GM12874 (cell line): ENCODE results near the gene NAE1.

Source experiments
- TF ChIP-seq, protein P1 (sequence below): IDR thresholded peaks from 2 replicates; pipeline ENCODE4 v1.5.1; 2011; ENCODE audit warnings: low read depth, mild to moderate bottlenecking, control low read depth, low read length, moderate library complexity; ENCODE audit not compliant: insufficient read depth

The NAE1 gene

DNA sequence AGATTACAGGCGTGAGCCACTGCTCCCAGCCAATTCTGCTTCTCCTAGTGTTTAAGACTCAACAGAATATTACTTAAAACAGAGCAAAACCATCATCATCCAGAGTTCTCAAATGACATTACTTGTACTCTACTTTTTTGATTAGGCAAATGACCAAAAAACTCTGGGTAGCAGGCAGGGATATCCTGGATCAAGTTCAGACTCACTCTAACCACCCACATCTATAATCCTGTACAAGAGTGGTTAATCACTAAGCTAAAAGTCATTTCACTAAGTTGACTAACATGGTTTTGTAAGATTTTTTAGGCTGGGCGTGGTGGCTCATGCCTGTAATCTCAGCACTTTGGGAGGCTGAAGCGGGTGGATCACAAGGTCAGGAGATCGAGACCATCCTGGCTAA is 6.8 kb downstream of the NAE1 start:
- TF ChIP-seq, protein P1, sequence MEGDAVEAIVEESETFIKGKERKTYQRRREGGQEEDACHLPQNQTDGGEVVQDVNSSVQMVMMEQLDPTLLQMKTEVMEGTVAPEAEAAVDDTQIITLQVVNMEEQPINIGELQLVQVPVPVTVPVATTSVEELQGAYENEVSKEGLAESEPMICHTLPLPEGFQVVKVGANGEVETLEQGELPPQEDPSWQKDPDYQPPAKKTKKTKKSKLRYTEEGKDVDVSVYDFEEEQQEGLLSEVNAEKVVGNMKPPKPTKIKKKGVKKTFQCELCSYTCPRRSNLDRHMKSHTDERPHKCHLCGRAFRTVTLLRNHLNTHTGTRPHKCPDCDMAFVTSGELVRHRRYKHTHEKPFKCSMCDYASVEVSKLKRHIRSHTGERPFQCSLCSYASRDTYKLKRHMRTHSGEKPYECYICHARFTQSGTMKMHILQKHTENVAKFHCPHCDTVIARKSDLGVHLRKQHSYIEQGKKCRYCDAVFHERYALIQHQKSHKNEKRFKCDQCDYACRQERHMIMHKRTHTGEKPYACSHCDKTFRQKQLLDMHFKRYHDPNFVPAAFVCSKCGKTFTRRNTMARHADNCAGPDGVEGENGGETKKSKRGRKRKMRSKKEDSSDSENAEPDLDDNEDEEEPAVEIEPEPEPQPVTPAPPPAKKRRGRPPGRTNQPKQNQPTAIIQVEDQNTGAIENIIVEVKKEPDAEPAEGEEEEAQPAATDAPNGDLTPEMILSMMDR, result no peak

DNA sequence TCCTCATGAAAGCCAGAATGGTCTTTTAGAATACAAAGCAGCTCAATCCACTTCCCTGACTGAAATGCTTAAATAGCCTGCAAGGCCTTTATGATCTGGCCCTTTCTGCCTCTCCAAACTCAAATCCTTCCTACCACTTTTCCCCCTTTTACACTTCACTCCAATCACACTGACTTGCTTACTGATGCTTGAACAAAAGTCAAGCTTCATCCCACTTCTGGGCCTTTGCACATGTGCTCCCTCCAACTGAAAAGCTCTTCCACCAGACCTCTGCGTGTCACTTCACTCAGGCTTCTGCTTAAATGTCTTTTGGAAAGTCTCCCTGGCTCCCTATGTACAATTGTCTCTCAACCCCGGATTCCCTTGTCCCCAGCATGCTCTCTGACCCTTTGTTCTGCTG is 16.0 kb downstream of the NAE1 start:
- TF ChIP-seq, protein P1, result no peak

GRCh38 chr16:66811043-66811442 is 19.7 kb downstream of the NAE1 start:
- TF ChIP-seq, protein P1, result no peak

DNA sequence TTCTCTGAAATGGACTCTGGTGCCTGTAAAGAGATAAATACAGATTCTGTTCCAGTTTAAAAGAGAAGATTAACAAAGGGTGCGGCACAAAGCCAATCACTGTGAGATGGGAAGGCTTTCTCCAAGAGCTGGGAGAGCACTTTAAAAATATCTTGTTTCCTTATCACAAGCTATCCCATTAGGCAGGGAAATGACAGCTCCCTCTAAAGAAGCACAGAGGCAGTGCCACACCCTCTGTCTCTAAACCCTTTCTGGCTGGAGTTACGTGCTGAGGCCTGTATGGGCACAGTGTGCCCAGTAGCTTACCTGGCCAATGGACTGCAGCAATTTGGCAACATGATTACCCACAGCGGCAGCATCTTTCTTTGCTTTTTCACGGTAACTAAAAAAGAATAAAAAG is 20.4 kb downstream of the NAE1 start:
- TF ChIP-seq, protein P1, result no peak

- TF ChIP-seq, protein P1, result no peak
Observed at GRCh38 chr16:66809765-66810164, 21.0 kb downstream of the NAE1 start.

DNA sequence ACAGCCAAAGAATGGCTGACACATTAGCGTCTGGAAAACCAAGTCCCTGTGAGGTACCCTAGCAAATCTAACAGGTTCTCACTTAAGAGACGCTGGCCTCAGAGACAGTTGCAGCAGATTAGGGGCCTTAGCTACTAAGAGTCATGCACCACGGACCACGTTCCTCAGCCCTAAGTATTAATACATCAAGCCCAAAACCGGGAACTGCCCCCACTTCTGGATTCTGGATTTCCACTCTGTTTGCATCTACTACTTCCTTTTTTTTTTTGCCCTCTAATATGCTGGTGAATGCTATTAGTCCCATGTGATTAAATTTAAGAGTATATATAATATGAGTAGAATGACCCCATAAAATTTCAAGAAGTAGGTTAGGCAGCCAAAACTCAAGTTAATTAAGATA is 28.6 kb downstream of the NAE1 start:
- TF ChIP-seq, protein P1, result no peak

DNA sequence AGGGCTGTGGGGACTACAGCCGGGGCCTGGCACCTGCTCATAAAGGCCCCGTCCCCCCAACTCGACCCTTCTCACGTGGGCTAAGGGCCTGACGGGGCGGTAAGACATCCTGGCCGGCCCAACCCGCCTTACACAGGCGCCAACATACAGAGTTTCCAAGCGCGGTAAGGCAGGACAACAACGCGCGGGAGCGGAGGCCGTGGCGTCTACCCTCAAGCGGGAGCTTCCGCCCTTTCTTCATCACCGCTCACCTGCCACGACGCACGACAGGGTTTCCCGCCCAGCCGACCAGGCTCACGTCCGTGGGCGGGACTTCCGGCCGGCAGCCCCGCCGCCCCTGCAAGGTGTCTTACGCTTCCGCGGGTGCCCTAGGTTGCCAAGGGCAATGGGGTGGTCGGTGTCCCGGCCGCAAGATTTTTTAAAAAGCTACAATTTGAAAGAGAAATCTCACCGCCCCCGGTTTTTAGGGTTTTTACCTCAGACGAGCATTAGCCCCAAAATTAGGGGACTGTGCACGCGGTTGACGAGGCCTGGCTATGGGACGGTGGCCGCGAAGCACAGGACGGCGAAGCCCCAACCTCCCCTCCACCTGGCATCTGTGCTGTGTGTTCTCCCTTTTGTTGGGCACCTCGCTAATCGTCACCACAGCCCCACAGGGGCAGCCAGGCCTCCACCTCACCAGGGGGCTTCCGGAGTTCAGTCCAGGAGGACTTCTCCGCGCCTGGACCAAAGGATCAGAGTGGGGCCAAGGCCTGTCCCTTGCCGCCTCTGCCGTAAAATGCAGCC is 29.3 kb downstream of the NAE1 start, which contains the start of gene TERB1:
Gene TERB1, minus strand, starts transcription at position 265 of the 786 bp plus-strand sequence. CDS start 4,786 bp downstream, outside the sequence.
- TF ChIP-seq, protein P1, result no peak
